Neural cell (in vitro differentiated cells): Measurements from ENCODE around the gene TOX2.

ENCODE experiments used
- CTCF ChIP-seq: fragments of 450-650 bp; IDR thresholded peaks from 2 replicates; pipeline ENCODE4 v1.5.1; 2014; ENCODE audit warnings: antibody characterized with exemption, mild to moderate bottlenecking, moderate library complexity; ENCODE audit not compliant: poor library complexity, severe bottlenecking
- EP300 ChIP-seq: fragments of 450-650 bp; conservative IDR thresholded peaks from 2 replicates; pipeline ENCODE4 v1.6.1; 2014; ENCODE audit warnings: antibody characterized with exemption, mild to moderate bottlenecking, moderate library complexity; ENCODE audit not compliant: poor library complexity, severe bottlenecking
- EZH2 ChIP-seq: fragments of 200-600, 300-800 bp; shearing (Covaris generic), sonication (generic); IDR thresholded peaks from 2 replicates; pipeline ENCODE4 v1.6.1; 2014; ENCODE audit warnings: antibody characterized with exemption, low read length, borderline replicate concordance, mild to moderate bottlenecking; ENCODE audit not compliant: insufficient read depth, poor library complexity, severe bottlenecking
- POLR2AphosphoS5 ChIP-seq: IDR thresholded peaks from 2 replicates; pipeline ENCODE4 v1.6.1; 2012
- TAF1 ChIP-seq: IDR thresholded peaks from 2 replicates; pipeline ENCODE4 v1.6.1; 2012; ENCODE audit warnings: low read depth

- TF ChIP-seq EP300 (no peak), CTCF (no peak), EZH2 (no peak), POLR2AphosphoS5 (peak; percentile 20), TAF1 (no peak)
Observed at GRCh38 chr20:43987531-43987930, 72.9 kb downstream of the TOX2 start.
